ENCODE results near the gene CYP11A1.
"Not testable (repeated sequence)": the region's sequence is repeated elsewhere in the genome, so short reads cannot be mapped to it uniquely, and the experiment has no call there.

CYP11A1 gene

GRCh38 chr15:74392451-74392830 is 25.0 kb upstream of the CYP11A1 start:
- Histone ChIP-seq H3K4me3 (no peak overlapping the region), H3K27ac (no peak overlapping the region)
- no peak for DNase-seq (ENCODE audit: low spot score)
- TF ChIP-seq CTCF (IDR thresholded peaks at IDR 0.05), result no peak

GRCh38 chr15:74391582-74392450 is 24.4 kb upstream of the CYP11A1 start:
- no peak overlapping the region for H3K4me3 ChIP-seq
- H3K27ac ChIP-seq, result no peak overlapping the region
- no peak for DNase-seq (ENCODE audit: low spot score)
- TF ChIP-seq CTCF (IDR thresholded peaks at IDR 0.05), result no peak

- Histone ChIP-seq H3K4me3 (no peak overlapping the region), H3K27ac (no peak overlapping the region)
- no peak for DNase-seq (ENCODE audit: low spot score)
- TF ChIP-seq CTCF (IDR thresholded peaks at IDR 0.05), result no peak
Measured at GRCh38 chr15:74390647-74391288, 23.3 kb upstream of the CYP11A1 start.

- not testable (repeated sequence) for DNase-seq (ENCODE audit: low spot score); H3K4me3 ChIP-seq; H3K27ac ChIP-seq
Measured at GRCh38 chr15:74390049-74390646, 22.7 kb upstream of the CYP11A1 start.

- DNase-seq (ENCODE audit: low spot score), result no peak
- Histone ChIP-seq H3K4me3 (no peak overlapping the region), H3K27ac (no peak overlapping the region)
- no peak for TF ChIP-seq CTCF (IDR thresholded peaks at IDR 0.05)
Measured at GRCh38 chr15:74389241-74390048, 22.0 kb upstream of the CYP11A1 start.

GRCh38 chr15:74388363-74388951 is 21.0 kb upstream of the CYP11A1 start:
- no peak for TF ChIP-seq CTCF (IDR thresholded peaks at IDR 0.05)
- DNase-seq (ENCODE audit: low spot score), result no peak
- Histone ChIP-seq H3K4me3 (no peak overlapping the region), H3K27ac (no peak overlapping the region)

Measured in coronary artery (tissue), 2 donors.